Brain microvascular endothelial cell (primary cell): ENCODE results near the gene GNA14.

ENCODE experiments used
- DNase-seq: peaks from one replicate; pipeline ENCODE4 v3.0.0-alpha.2; 2020
- H3K27ac ChIP-seq: fragments of 250-450 bp; sonication (Bioruptor Pico); 2 replicates; pipeline ENCODE4 v1.5.1; 2020; ENCODE audit warnings: mild to moderate bottlenecking, moderate library complexity
- H3K27me3 ChIP-seq: fragments of 250-450 bp; sonication (Bioruptor Pico); replicated peaks from 2 replicates; pipeline ENCODE4 v1.5.1; 2020; ENCODE audit warnings: mild to moderate bottlenecking
- H3K36me3 ChIP-seq: fragments of 250-450 bp; sonication (Bioruptor Pico); replicated peaks from 2 replicates; pipeline ENCODE4 v1.5.1; 2020; ENCODE audit warnings: mild to moderate bottlenecking
- H3K4me3 ChIP-seq: 2 replicates; pipeline ENCODE4 v1.5.1; 2011; ENCODE audit warnings: low read depth, mild to moderate bottlenecking, control low read depth, low read length, moderate library complexity
- in situ Hi-C: cut with HindIII; loops from 2 replicates; pipeline ENCODE4 v1.10.0; 2017; ENCODE audit warnings: low sequenced_read_pairs, low pct_ligation_motif_present
- TF ChIP-seq, protein P1 (sequence below): IDR thresholded peaks from 2 replicates; pipeline ENCODE4 v1.5.1; 2011; ENCODE audit warnings: low read depth, mild to moderate bottlenecking, moderate library complexity, low read length, control low read depth, inconsistent platforms; ENCODE audit errors: missing control alignments

The GNA14 gene

DNA sequence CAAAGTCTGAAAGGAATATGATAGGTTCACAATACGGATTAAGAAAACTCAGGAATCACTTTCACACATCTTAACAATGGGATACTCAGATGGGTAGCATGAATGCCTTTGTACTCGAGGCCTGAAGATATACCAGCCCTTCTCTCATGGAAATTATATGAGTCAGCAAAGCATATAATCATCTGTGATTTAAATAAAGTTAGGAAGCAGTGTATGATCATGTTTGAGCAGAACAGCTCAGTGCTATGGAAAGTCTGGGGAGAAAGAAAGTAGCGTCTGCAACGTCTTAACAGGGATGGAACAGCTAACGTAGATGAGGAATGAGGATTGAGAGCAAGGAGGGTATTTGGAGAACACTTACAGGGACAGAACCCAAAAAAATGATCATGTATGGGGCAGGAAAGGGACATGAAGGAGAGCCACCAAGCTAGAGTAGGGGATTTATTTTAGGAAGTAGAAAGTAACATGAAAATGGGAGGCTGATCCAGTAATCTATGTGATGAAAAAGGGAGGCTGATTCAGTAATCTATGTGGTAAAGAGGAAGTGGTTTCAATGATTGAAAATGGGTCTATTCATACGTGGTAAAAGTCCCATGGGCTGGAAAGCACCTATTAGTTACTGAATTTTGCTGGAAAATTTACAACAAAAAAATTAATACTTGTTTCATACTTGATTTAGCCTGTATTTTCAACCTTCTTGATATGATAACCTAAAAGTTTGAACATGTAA lies 85.9 kb downstream of the GNA14 start:
- no peaks in the 10 kb centered on the region for H3K27me3 ChIP-seq
- TF ChIP-seq, protein P1, sequence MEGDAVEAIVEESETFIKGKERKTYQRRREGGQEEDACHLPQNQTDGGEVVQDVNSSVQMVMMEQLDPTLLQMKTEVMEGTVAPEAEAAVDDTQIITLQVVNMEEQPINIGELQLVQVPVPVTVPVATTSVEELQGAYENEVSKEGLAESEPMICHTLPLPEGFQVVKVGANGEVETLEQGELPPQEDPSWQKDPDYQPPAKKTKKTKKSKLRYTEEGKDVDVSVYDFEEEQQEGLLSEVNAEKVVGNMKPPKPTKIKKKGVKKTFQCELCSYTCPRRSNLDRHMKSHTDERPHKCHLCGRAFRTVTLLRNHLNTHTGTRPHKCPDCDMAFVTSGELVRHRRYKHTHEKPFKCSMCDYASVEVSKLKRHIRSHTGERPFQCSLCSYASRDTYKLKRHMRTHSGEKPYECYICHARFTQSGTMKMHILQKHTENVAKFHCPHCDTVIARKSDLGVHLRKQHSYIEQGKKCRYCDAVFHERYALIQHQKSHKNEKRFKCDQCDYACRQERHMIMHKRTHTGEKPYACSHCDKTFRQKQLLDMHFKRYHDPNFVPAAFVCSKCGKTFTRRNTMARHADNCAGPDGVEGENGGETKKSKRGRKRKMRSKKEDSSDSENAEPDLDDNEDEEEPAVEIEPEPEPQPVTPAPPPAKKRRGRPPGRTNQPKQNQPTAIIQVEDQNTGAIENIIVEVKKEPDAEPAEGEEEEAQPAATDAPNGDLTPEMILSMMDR, result no peak
- in situ Hi-C loops, result no loop called here
- no peak for DNase-seq
- H3K27ac ChIP-seq, result no peak overlapping the region
- no peak overlapping the region for H3K4me3 ChIP-seq
- no peaks in the 10 kb centered on the region for H3K36me3 ChIP-seq

DNA sequence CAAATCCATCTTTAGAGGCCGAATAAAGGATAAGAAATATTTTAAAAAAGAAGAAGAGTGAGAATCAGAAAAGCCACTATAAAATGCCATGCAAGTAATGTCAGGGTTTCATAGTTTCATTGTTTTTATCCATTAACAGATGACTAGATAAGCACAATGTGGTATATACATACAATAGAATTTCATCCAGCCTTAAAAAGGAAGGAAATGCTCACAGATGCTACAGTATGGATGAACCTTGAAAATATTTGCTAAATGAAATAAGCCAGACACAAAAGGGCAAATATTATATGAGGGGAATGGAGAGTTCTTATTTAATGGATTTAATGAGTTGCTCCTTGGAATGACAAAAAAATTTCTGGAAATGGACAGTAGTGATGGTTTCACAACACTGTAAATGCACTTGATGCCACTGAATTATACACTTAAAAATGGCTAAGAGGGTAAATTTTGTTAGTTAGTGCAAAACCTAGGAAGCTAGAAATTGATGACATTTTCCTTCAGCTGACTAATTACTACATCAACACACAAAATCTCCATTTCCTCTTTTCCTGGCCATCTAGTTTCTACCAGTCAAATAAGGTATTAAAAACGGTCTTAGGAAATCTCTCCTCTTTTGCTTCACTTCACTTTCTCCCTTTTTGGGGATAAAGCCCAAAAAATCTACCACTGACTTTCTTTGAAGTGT lies 86.6 kb downstream of the GNA14 start:
- Histone ChIP-seq H3K4me3 (no peak overlapping the region), H3K27ac (no peak overlapping the region), H3K27me3 (no peaks in the 10 kb centered on the region), H3K36me3 (no peaks in the 10 kb centered on the region)
- DNase-seq, result no peak
- TF ChIP-seq, protein P1, result no peak
- in situ Hi-C loops, result no loop called here

DNA sequence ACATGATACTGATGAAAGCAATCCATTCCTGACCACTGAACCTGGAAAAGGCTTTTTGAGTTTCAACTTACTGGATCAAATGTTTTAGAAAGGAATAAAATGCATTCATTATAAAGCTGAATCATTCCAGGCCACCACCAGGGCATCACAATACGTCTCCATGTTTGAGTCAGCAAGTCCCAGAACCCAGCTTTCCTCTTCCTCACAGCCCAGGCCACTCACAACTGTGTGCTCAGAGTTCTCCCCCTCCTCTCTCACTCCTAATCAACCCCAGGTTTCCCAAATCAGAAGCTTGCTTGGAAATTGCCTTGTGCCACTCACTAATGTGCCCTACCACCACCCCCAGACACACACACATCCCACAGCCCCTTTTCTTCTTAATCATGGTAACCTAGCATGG lies 91.7 kb downstream of the GNA14 start:
- in situ Hi-C loops, result no loop called here
- DNase-seq, result no peak
- H3K4me3 ChIP-seq, result no peak overlapping the region
- TF ChIP-seq, protein P1, result peak; percentile 11
- H3K36me3 ChIP-seq, result no peaks in the 10 kb centered on the region
- no peak overlapping the region for H3K27ac ChIP-seq
- H3K27me3 ChIP-seq, result no peaks in the 10 kb centered on the region

DNA sequence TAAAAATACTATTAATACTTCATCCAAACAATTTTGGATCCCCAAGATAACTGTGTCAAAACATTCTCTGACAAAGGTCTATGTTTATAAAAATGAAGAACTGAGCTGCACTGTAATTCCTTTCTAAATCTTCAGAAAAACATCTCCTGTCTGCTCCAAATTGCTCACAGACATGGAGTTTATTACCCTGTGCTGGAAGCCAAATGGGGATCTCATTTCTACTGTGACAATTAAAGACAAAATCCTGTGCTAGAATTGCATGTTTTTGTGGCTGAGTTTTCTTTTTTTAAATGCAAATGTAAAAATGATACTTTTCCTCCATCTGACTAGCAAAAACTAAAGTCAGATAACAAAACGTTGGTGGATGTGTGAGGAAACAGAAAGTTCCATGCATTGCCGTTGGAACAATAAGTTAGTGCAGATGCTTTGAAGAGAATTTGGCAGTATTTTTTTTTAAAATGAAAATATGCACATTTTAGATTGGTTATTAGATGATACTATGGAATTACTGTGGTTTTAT lies 93.5 kb downstream of the GNA14 start:
- in situ Hi-C loops, result no loop called here
- DNase-seq, result no peak
- Histone ChIP-seq H3K27ac (no peak overlapping the region), H3K4me3 (no peak overlapping the region), H3K36me3 (no peaks in the 10 kb centered on the region), H3K27me3 (no peaks in the 10 kb centered on the region)
- TF ChIP-seq, protein P1, result no peak

DNA sequence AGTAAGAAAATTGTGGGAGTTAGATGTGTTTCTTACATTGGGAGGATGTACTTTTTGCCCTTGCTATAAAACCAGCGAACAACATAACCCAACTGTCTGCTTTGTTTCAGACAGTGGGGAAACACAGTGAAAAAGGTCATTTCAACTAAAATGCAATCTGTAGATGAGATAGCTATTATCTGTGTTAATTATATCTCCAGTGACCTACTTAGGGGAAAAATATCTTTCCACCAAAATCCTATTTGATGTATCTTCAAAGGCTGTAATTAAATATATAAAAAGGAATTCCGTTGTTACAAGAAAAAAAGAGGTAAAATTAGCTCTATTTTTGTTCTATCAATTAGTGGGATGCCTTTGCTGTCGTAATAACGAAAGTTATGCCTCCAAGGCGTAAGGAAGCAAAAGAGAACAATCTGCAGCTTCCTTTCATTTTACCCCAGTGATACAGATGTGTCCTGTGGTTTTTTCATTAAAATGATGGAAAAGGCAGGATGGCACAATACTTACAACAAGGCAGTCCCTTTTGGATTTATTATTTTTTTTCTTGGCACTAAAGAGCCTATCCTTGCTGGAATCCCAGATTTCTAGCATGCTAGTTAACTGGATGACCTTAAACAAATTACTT lies 100.9 kb downstream of the GNA14 start:
- no peak for DNase-seq
- no peak overlapping the region for H3K27ac ChIP-seq
- in situ Hi-C loops, result no loop called here
- TF ChIP-seq, protein P1, result no peak
- H3K36me3 ChIP-seq, result no peaks in the 10 kb centered on the region
- no peak overlapping the region for H3K4me3 ChIP-seq
- no peaks in the 10 kb centered on the region for H3K27me3 ChIP-seq
